B cell (primary cell): ENCODE measurements around the gene ETV6.

ENCODE experiments used
- CTCF ChIP-seq: fragments of 200-600 bp; IDR thresholded peaks from one replicate; pipeline ENCODE4 v1.8.0; 2022; ENCODE audit warnings: antibody characterized with exemption, mild to moderate bottlenecking
- EZH2 ChIP-seq: IDR thresholded peaks from 2 replicates; pipeline ENCODE4 v1.6.1; 2012; ENCODE audit warnings: borderline replicate concordance, low read depth, mild to moderate bottlenecking, moderate library complexity, low read length; ENCODE audit not compliant: insufficient read depth, poor library complexity, severe bottlenecking

- no peak for TF ChIP-seq CTCF
- TF ChIP-seq EZH2: no peak
These were observed 40.2 kb downstream of the ETV6 start for GRCh38 chr12:11689591-11690186.
